Chondrocyte (in vitro differentiated cells): ENCODE data around the gene LYRM7. TPM values are rescaled to one million over a fixed set of nuclear protein-coding genes. Genes with fewer than 3 reads are reported as not detected.

Source experiments
- DNase-seq: peaks from one replicate; pipeline ENCODE4 v3.0.0; 2021; ENCODE audit warnings: mixed read lengths, low spot score
- H3K27ac Mint-ChIP-seq: one replicate; pipeline ENCODE4 v1.8.0; 2021; ENCODE audit warnings: mild to moderate bottlenecking, moderate library complexity, mixed read lengths; ENCODE audit not compliant: unreplicated experiment
- H3K27me3 Mint-ChIP-seq: 2 replicates; pipeline ENCODE4 v1.8.0; 2021; ENCODE audit warnings: low read depth, mixed read lengths
- H3K36me3 Mint-ChIP-seq: 2 replicates; pipeline ENCODE4 v1.8.0; 2021; ENCODE audit warnings: low read depth, mixed read lengths
- H3K4me1 Mint-ChIP-seq: 2 replicates; pipeline ENCODE4 v1.8.0; 2021; ENCODE audit warnings: low read depth, mild to moderate bottlenecking, mixed read lengths
- H3K4me3 Mint-ChIP-seq: one replicate; pipeline ENCODE4 v1.8.0; 2021; ENCODE audit warnings: mild to moderate bottlenecking, moderate library complexity, mixed read lengths; ENCODE audit not compliant: unreplicated experiment
- H3K9me3 Mint-ChIP-seq: 2 replicates; pipeline ENCODE4 v1.8.0; 2021; ENCODE audit warnings: low read depth, mixed read lengths
- total RNA-seq: library from RNA; stranded (reverse); gene quantifications from 3 replicates; pipeline ENCODE4 v1.2.1, GENCODE V29; 2021
- TF ChIP-seq, protein P1 (sequence below): fragments of 200-600 bp; sonication (generic); IDR thresholded peaks from 2 replicates; pipeline ENCODE4 v1.5.0; 2021; ENCODE audit warnings: antibody characterized with exemption, mild to moderate bottlenecking, moderate library complexity

The LYRM7 gene
- total RNA-seq, 1 donor from 2014 or later = 10.1 TPM

DNA sequence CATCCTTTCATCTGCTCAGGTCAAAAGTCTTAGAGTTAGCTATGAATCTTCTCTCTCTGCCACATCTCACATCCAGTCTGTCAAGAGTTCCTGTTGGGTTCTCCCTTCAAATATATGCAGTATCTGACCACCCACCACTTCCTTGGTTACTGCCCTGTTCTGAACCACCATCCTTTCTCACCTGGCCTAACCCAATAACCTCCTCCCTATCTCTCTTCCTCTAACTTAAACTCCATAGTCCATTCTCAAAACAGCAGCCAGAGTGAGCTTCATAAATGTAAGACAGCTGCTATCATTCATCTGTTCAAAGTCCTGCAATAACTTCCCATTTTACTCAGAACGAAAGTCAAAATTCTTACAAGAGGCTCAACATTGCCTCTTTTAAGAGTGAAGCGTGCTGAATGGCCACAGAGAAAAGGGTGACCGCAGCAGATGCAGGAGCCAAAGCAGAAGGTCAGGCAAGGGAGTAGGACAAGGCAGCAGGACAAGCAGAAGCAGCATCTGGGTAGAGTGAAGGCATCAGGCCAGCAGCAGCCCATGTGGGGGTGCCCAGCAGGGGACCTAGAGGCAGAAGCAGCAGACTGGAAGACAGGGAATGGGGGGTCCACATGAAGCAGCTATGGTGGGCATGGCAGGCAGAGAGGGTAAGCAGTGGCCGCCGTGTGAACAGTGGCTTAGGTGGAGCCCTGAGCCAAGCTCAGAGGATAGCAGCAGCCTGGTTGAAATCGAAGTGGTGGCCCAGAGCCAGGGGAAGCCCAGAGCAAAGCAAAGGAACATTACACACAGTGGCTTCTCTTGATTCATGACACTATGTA is 53.9 kb downstream of the LYRM7 start:
- Mint-ChIP-seq H3K4me1 (peaks cover 9% of the 10 kb centered on the region), H3K4me3 (no peak overlapping the region), H3K27me3 (no peaks in the 10 kb centered on the region), H3K9me3 (no peaks in the 10 kb centered on the region), H3K36me3 (no peaks in the 10 kb centered on the region), H3K27ac (no peak overlapping the region)
- no peak for DNase-seq
- TF ChIP-seq, protein P1, sequence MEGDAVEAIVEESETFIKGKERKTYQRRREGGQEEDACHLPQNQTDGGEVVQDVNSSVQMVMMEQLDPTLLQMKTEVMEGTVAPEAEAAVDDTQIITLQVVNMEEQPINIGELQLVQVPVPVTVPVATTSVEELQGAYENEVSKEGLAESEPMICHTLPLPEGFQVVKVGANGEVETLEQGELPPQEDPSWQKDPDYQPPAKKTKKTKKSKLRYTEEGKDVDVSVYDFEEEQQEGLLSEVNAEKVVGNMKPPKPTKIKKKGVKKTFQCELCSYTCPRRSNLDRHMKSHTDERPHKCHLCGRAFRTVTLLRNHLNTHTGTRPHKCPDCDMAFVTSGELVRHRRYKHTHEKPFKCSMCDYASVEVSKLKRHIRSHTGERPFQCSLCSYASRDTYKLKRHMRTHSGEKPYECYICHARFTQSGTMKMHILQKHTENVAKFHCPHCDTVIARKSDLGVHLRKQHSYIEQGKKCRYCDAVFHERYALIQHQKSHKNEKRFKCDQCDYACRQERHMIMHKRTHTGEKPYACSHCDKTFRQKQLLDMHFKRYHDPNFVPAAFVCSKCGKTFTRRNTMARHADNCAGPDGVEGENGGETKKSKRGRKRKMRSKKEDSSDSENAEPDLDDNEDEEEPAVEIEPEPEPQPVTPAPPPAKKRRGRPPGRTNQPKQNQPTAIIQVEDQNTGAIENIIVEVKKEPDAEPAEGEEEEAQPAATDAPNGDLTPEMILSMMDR = no peak

DNA sequence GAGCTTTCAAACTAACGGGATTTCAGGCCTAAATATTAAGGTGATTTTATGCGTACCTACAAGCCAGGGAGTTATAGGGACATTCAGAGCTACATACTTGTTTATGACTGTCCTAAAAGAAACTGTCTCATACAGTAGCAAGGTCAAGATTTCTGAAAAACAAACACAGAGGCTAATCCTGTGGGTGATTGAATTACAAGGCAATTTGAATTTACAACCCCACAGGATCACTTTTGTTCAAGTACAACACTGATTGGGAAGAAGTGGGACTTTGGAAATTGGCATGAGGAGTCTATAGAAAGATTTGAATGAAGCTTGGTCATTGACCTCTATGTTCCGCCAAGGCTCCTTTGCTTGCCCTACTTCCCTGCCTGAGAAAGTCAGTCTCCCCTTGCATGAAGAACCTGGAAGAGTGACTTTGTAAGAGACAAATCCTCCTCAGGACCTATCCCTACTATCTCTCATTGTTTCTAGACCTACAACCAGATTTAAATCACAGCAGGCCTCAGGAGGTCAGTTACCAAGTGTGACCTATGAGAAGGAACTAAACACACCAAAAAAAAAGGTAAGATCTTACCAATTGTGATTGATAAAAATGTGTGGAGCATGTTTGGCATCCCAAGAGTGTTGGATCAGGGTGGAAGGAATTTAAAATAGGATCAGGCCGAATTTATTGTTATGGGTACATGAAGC is 54.7 kb downstream of the LYRM7 start:
- H3K9me3 Mint-ChIP-seq = no peaks in the 10 kb centered on the region
- peaks cover 7% of the 10 kb centered on the region for H3K4me1 Mint-ChIP-seq
- DNase-seq = no peak
- H3K4me3 Mint-ChIP-seq = no peak overlapping the region
- no peak overlapping the region for H3K27ac Mint-ChIP-seq
- no peaks in the 10 kb centered on the region for H3K27me3 Mint-ChIP-seq
- TF ChIP-seq, protein P1 = no peak
- H3K36me3 Mint-ChIP-seq = no peaks in the 10 kb centered on the region

DNA sequence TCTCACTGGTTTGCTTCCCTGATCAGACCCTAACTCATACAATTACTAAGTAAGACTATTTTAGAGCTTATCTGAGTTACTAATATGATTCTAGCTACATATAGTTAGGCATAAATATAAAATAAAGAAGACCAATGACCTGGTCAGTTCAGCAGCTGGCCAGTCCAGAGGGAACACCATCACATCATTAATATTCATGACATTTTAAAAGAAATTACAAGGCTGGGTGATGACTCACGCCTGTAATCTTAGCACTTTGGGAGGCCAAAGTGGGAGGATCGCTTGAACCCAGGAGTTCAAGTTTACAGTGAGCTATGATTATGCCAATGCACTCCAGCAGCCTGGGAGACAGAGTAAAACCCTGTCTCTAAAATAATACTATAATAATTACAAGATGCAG is 56.2 kb downstream of the LYRM7 start:
- H3K27me3 Mint-ChIP-seq = no peaks in the 10 kb centered on the region
- no peak overlapping the region for H3K4me3 Mint-ChIP-seq
- H3K27ac Mint-ChIP-seq = no peak overlapping the region
- H3K4me1 Mint-ChIP-seq = peaks cover 4% of the 10 kb centered on the region
- no peaks in the 10 kb centered on the region for H3K9me3 Mint-ChIP-seq
- TF ChIP-seq, protein P1 = no peak
- DNase-seq = no peak
- H3K36me3 Mint-ChIP-seq = no peaks in the 10 kb centered on the region

DNA sequence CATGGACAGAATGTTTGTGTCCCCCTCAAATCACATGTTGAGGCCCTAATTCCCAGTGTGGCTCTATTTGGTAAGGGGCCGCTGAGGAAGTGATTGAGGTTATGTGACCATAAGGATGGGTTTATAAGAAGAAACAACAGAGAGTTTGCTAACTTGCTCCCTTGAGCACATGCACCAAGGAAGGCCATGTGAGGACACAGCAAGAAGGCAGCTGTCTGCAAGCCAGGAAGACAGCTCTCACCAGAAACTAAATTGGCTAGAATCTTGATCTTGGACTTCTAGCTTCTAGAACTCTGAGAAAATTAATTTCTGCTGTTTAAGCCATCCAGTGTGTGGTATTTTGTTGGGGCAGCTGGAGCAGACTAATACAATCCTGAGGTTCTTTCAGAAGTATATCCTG is 57.9 kb downstream of the LYRM7 start:
- Mint-ChIP-seq H3K4me3 (no peak overlapping the region), H3K9me3 (no peaks in the 10 kb centered on the region), H3K27ac (no peak overlapping the region), H3K27me3 (no peaks in the 10 kb centered on the region), H3K36me3 (no peaks in the 10 kb centered on the region), H3K4me1 (no peaks in the 10 kb centered on the region)
- DNase-seq = no peak
- TF ChIP-seq, protein P1 = no peak

DNA sequence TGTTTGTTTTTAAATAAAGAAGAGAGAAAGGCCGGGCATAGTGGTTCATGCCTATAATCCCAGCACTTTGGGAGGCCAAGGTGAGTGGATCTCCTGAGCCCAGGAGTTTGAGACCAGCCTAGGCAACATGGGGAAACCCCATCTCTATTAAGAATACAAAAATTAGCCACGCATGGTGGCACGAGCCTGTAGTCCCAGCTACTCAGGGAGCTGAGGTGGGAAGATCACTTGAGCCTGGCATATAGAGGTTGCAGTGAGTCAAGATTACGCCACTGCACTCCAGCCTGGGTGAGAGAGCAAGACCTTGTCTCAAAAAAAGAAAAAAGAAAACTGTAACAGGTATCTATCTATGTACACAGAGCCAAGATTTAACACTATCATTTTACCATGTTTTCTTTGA is 58.9 kb downstream of the LYRM7 start:
- Mint-ChIP-seq H3K27me3 (no peaks in the 10 kb centered on the region), H3K36me3 (no peaks in the 10 kb centered on the region)

More for the DNA sequence above, 58.9 kb downstream of the LYRM7 start:
- Mint-ChIP-seq H3K27ac (no peak overlapping the region), H3K4me3 (no peak overlapping the region), H3K9me3 (no peaks in the 10 kb centered on the region), H3K4me1 (no peaks in the 10 kb centered on the region)
- TF ChIP-seq, protein P1 = no peak
- DNase-seq = no peak
